Right hindlimb (tissue), 1 donor: Measurements from ENCODE around the gene SLC9A9.
"Not testable (repeated sequence)": the region's sequence is repeated elsewhere in the genome, so short reads cannot be mapped to it uniquely, and the experiment has no call there.

Experiments used
- DNase-seq: peaks from one replicate; pipeline ENCODE4 v3.0.0-alpha.2; 2018

Gene SLC9A9

DNA sequence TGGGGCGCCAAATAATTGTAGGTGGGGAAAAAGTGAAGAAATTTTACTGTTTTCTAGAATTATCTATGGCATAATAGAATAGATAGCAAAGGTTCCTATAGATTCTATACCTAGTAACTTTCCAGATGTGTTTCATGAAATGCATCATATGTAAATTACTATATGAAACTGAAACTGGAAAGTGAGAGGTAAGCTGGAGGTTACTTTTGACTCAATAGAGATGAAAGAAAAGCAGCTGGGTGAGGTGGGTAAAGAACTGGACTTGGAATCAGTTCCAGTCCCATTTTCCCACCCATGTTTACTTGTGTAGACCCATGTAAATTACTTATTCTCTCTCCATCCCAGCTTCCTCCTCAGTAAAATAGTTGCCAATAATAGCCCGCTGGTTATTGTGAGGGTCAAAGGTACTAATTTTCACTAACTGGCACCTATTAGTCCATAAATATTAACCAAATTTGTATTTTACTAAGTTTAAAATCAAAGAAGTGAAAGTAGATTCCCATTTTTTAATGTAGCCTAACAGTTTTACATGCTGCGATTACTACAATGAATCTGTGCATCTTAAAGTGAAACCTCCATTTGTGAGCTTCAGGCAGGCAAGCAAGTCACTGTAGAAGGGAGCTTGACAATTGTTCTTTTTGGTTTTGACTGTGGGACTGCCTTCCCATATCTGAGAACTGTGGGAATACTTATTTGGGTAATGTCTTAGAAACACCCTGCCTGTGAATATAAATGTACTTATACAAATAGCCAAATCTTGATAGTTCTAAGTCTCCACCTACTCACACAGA, 312.1 kb downstream of the SLC9A9 start:
- no peak for DNase-seq

DNA sequence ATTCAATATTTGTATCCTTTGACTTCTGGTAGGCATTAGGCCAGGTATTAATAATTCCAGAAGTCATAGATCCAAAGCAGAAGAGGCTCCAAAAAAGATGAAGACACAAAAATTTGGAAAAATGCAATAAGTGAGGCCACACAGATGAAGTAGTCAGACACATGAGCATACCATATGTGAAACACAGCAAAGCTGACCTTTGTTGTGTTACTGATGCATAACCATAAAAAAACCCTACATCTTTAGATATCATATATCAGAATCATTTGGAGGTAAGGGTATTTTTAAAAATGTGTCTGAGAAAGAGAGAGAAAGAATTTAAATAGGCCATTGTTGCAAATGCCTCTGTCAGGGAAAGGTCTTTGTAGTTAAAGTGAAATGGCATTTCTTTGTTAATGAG, 314.9 kb downstream of the SLC9A9 start:
- no peak for DNase-seq

DNA sequence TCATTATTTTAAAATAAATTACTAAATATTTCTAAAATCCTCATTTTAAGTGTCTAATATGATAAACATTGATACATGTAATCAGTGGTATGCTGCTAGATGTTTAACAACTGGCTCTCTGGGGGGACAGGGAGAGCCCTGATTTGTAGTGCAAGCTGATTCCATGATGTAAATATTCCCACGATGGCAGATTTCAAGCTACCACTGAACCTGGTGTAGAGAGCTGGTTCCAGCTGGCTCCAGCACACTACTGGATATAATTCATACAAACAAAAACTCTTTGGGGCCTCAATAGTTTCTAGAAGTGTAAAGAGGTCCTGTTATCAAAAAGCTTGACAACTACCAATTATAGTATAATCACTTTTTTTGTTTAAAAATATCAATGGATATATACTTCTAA, 316.2 kb downstream of the SLC9A9 start:
- no peak for DNase-seq

DNA sequence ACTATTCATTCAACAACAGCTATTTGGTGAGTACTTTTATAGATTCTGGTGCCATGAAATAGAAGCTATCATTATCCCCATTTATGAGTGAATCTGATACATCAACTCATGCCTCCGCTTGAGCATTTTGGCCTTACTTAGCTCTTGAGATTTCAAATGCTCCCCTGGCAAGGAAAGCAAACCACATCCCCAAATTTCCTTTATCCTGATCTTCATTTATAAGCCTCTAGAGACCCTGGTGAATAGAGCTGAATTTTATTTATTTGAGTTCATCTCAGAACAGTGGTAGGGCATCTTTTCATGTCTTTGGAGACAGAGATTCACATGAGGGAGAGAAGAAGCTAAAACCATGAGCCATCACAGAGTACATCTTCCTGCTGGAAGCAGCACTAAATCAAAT, 317.2 kb downstream of the SLC9A9 start:
- DNase-seq, result no peak

DNA sequence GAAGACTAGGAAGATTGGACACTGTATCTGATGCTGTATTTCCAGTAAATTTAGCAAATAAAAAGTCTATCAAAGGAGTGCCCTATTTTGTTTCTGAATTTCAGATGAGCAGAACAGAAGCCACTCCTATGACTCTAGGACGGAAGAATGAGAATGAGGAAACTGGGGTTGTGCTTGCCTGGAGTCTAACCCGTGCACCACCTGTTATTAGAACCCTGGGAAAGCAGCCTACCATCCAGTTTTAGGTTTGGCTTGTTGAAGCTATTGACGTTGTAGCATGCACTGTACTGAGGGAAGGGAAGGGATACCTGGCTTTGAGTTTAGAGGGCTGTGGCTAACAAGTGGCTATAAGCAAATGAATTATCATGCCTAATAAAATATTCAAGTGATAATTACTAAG, 318.5 kb downstream of the SLC9A9 start:
- no peak for DNase-seq

DNA sequence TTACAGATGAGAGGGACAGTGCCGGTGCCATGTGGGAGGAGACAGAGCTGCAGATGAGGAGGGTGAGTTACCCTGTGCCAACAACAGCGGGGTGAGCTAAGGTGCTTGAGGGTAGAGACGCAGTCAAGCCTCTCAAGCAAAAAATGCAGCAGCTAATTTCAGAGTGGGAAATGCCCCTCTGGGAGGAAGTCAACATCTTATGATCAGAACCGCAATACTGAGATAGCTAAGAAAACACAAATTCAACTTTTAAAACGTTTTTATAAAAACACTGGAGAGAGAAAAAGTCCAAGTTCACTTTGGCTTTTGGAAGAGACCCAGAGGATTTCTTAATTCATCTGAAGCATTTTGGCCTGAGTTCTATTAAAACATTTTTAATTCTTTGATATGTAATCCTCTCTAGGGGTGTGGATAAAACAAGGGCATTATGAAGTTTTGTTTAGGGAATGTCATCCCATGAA, 319.2 kb downstream of the SLC9A9 start:
- no peak for DNase-seq

DNA sequence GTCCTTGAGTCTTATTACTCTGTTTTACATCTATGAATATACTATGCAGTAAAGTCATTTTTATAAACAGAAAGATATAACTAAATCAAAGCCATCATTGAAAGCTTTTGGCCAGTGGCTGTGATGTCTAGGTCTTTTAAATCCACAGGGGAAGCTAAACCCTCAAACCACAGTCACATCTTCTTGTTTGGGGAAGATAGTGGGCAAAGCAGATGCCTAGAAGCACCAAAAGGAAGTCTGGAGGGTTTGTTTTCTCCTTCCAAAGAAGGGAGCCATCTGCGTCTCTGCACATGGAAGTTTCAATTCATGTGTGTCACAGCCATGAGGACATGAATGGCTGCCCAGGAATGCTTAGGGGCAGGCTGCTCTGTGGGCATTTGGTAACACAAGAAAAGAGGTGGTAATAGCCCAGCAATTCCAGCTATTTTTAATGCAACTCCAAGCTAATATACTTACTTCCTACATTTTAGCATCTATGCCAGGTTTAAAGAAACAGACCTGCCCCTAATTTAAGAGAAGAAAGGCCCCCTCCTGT, 322.2 kb downstream of the SLC9A9 start:
- no peak for DNase-seq

DNA sequence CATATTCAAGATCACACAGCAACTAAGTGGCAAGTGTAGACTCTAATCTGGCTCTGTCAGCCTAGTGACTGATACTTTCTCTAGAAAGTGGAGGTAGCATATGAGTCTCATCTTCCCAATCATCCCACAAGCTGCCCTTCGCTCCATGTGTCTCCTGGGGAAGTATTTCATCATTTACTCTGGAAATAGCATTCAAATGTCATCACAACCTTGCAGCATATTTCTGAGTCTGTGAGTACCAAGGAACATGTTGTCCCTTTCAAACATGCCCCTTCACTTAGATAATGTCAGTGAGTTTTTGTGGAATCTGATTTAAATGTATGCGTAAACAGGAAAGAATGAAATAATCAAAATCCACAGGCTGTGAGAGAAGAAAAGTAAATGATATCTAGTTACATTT, 322.9 kb downstream of the SLC9A9 start:
- no peak for DNase-seq

DNA sequence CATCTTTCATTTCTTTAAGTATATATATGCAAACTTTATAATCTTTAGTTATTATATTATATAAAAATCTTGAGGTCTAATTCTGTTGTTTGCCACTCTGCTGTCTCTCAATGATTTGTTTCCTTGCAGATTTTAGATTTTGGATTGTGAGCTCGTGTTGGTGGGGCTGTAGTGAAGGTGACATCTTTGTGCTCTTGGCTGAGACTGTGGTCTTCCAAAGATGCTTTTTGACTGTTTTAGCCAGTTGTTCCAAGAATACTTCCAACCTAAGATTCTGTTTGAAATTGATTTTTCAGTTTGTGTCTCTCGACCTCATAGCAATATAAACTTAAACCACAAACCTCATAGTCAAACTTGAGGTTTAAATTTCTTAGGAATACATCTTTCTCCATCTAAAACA, 326.5 kb downstream of the SLC9A9 start:
- no peak for DNase-seq

DNA sequence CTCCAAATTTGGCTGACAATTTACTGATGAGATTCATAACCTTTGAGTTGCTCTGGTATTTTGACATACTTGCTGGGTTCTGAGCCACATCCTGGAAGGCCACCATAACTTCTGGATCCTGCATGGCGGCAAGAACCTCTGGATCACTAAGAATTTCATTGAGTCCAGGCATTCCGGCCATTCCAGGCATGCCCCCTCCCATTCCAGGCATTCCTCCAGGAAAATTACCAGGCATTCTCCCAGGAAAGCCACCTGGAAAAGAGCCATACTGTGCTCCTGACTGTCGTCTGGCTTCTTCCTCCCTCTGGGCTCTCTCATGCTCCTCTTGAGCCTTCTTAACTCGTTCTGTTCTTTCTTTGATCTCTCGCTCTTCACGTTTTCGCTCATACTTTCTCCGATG, 331.1 kb downstream of the SLC9A9 start:
- not testable (repeated sequence) for DNase-seq

DNA sequence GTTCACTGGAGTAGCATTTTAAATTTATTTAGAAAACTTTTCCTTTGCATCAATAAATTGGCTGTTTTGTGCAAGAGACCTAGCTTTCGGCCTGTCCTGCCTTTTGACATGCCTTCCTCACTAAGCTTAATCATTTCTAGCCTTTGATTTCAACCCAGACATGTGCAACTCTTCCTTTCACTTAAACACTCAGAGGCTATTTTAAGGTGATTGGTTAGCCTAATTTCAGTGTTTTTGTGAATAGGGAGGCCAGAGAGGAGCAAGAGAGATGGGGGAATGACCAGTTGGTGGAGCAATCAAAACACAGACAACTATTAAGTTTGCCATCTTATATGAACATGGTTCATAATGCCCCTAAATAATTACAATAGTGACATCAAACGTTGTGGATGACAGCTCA, 333.4 kb downstream of the SLC9A9 start:
- no peak for DNase-seq

DNA sequence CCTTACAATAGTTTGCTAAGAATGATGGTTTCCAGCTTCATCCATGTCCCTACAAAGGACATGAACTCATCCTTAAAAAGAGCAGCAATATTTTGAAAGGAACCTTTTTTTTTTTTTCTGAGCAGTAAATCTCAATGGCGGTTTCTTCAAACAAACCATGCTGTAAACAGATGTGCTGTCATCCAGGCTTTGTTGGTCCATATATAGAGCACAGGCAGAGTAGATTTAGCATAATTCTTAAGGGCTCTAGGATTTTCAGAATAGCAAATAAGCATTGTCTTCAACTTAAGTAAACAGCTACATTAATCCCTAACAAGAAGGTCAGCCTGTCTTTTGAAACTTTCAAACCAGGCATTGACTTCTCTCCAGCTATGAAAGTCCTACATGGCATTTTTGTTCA, 334.2 kb downstream of the SLC9A9 start:
- no peak for DNase-seq

DNA sequence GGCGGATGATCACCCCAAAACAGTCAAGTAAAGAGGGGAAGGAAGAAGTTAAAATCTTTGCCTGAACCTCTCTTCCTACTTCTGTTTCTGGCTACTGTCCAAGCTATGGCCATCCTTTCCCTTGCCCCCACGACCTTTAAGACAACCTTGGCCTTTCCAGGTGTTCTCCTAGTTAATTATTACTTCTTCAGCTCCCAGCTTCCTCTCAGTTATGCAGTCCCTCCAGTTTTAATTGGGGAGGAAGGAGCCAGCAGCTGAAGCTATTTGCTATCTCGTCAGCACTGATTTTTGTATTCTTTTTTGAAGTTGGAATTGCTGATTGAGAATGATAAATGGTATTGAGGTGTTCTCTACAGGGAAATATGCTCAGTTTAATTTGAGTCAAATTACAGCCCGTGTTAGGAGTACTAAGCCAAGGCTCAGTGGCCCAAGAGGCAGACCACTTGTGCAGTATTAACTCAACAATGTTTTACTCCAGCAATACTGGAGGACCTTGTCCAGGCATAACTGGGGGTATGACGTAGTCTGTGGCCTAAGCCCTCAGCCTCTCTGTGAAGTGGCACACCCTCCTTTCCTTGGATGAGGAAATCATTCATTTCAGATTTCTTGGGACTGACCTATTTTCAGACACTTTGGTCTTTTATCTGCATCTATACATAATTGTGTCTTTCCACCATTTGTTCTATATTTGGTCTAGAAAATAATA, 336.9 kb downstream of the SLC9A9 start:
- DNase-seq, result no peak

DNA sequence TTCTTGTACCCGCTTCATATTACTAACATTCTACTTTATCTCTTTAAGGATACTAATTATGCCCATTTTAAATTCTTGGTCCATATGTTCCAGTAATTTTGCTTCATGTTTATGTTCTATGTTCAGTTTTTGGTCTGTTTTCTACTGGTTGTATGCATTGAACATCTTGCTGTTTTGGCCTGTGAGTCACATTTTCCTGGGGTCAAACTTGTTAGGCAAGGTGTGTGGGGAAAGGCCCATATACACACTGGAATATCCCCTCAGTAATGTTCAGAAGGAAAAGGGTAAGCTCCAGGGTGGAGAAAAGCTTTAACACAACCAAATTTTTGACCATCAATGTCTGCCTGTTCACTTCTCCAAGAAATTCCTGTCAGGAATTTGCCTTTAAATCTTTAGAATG, 337.7 kb downstream of the SLC9A9 start:
- no peak for DNase-seq

DNA sequence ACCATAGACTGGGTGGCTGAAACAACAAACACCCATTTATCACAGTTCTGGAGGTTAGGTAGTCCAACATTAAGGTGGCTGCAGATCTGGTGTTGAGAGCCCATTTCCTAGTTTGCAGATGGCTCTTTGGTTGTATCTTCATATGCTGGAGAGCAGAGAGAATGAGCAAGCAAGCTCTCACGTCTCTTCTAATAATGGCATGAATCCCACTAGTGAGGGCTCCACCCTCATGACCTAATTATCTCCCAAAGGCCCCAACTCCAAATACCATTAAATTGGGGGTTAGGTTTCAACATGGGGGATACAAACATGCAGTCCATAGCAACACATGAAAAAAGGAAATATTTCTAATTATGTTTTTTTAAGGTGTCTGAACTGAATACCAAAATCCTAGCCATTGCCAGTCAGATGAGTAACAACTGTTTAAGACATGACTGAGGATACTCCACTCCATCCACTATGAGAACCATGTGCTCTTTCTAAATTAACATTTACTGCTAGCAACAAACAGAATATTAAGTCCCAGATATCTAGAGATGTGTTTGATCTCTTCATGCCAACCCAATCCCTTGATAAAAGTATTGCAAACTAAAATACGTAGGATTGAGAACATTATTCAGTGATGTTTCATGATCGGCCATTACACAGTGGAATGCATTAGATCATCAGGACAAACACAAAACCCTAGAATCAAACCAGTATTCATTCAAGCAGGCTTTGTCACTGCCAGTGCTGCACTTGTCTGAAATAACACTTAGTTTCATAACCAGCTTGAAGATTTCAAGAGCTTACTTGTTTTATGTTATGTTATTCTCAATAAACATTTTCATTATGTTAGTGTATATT, 340.3 kb downstream of the SLC9A9 start:
- DNase-seq, result no peak

DNA sequence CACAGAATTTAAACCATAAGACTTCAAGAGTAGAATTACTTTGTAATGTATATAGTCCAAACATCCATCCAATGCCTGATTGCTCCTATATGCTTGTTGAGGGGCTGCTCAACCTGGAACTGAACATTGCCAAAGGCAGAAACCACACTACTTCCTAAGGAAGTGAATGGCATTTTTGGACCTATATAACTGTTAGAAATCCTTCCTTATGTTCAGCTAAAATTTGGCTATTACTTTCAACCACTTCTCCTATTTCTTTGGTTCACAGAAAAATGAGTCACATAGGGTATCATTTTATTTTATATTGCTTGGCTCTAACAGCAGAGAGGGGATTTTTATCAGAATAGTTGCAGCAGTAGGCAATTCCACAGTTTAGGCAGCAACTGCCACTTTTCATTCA, 342.1 kb downstream of the SLC9A9 start:
- no peak for DNase-seq

DNA sequence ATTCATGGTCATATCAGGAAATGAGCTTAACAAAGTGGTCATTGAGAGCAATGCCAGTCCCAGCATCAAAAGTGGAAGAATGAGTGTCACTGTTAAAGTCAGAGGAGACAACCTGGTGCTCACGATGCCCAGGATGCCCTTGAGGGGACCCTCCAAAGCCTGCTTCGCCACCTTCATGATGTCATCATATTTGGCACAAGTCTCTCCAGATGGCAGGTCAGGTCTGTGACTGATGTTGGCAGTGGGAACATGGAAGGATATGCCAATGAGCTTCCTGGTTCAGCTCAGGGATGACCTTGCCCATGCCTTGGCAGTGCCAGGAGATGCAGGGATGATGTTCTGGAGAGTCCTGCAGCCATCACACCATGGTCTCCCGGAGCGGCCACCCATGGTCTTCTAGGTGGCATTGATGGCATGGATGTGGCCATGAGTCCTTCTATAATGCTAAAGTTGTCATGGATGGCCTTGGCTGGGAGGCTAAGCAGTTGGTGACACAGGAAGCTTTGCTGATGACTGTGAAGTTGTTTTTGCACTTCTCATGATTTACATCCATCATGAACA, 344.9 kb downstream of the SLC9A9 start:
- DNase-seq, result no peak

DNA sequence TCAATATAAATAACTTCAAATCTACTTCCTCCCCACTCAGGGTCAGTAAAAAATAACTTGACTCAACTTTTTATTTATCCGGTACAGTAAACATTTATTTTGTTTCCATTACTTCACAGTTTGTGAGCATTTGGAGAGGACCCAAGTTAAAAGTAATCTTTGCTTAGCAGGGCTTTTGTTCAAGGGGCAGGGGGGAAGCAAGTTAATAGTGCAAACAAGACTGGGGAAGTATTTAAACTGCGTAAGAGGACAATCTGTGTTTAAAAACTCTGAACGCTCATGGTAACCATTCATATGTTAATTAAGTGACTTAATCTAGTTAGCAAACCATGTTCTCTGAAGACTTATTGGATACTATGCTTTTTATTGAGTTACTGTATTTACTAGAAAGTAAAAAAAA, 346.2 kb downstream of the SLC9A9 start:
- DNase-seq, result no peak

DNA sequence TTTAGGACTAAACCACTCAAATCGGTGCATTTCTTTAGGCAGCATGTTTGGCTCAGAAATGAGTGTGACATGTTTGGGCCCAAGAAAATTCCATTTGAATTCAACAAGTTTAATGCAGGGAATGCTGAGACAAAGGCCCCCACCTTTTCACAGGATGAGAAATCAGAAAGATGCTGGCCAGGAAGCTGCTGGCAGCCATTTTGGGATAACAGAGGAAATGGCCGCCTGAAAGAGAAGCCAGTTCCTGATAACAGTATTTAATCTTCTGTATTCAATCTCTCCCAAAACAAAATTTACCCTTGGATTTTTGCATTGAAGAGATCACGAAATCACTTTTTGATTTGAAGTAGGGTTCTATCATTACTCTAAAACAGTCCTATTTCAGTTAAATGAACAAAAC, 350.9 kb downstream of the SLC9A9 start:
- DNase-seq, result no peak

DNA sequence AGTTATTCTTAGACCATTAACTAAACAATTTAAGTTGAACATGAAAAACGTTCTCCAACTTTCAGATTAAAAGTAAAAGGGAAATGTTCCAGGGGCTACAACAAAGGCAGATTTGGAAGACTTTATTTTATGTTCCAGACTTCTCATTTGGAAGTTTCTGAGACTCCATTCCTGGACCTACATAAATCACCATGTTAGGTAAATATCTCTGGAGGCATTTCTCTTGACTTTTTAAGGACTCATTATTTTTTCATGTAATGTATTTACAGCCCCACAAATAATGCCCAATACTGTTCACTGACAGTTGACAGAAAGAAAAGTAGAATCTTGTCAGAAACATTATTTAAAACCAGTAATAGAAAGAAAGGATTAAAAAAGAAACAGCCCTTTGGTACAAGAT, 352.1 kb downstream of the SLC9A9 start:
- no peak for DNase-seq

DNA sequence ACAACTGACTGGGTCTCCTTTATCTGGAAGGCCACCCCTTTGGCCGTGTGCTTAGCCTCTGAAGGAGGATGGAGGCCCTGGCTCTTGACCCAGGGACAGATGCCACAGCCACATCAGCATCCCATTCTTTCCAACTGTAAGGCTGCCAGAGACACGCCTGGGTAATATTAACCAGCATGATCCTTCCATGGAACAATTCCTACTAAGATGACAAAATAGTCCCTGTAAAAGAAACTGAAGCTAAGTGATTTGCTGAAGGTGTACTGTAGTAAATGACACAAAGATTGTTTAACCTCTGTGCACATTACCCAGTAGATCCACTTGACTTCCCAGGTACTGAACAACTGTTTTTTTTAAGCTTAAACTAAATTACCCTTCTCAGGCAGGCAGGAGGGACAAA, 352.7 kb downstream of the SLC9A9 start:
- no peak for DNase-seq

DNA sequence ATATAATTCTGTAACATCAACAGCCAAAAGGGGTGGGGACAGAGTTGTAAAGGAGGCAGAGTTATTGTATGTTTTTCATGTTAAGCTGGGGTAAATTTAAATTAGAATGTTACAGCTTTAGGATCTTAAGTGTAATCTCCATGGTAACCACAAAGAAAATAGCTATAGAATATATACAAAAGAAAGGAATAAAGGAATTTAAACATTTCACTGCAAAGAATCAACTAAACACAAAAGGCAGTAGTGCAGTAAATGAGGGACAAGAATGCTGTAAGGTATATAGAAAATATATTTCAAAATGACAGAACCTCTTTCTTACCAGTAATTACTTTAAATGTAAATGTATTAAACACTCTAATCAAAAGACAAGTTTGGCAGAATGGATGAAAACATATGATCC, 361.7 kb downstream of the SLC9A9 start:
- no peak for DNase-seq
